Measurements from ENCODE around the gene PRPF19. TPM values are rescaled to one million over a fixed set of nuclear protein-coding genes. Genes with fewer than 3 reads are reported as not detected.

The PRPF19 gene
- total and polyA plus RNA-seq, 2 of the 4 experiments (the other 2 are of a cell fraction) = 29.8 to 50.4 TPM

- no CpG with 5 or more reads among the region's 12 CpGs for WGBS, 2 experiments (ENCODE audit: extremely low coverage in 2 of 2, insufficient read length in 1 of 2)
- Histone ChIP-seq H4K5ac (ENCODE audit: low read depth, low read length) (no peak overlapping the region), H3K56ac (ENCODE audit: extremely low read depth, insufficient read depth, low read length) (no peak overlapping the region), H3K9me3 (ENCODE audit: control insufficient read depth, insufficient read depth, low read length) (no peaks in the 10 kb centered on the region), H3K27me3 (ENCODE audit: control insufficient read depth, insufficient read depth, low read length) (no peaks in the 10 kb centered on the region), H3K9me1 (ENCODE audit: insufficient read depth, low read length) (no peaks in the 10 kb centered on the region), H3K27ac (ENCODE audit: insufficient read depth, low read length) (no peak overlapping the region), H3K9ac (ENCODE audit: low read depth, low read length) (no peak overlapping the region), H3K4me3 (ENCODE audit: insufficient read depth, low read depth, low read length) (no peak overlapping the region), H3K14ac (replicated peaks; ENCODE audit: low read depth, low read length) (no peak overlapping the region), H3K18ac (ENCODE audit: low read depth, low read length) (no peak overlapping the region), H3K36me3 (ENCODE audit: control insufficient read depth, insufficient read depth, low read length) (peaks cover 38% of the 10 kb centered on the region), H4K91ac (ENCODE audit: insufficient read depth, low read depth, low read length) (no peak overlapping the region), H4K20me1 (ENCODE audit: insufficient read depth, low read length) (no peaks in the 10 kb centered on the region), H3K23ac (ENCODE audit: low read depth, low read length) (no peak overlapping the region), H3K4me2 (ENCODE audit: low read depth, low read length) (no peak overlapping the region), H2AFZ (replicated peaks; ENCODE audit: low read length, poor library complexity) (no peak overlapping the region), H2BK5ac (ENCODE audit: low read depth, low read length, poor library complexity, severe bottlenecking) (no peak overlapping the region), H2BK120ac (ENCODE audit: low read depth, low read length) (no peak overlapping the region), H2BK20ac (ENCODE audit: low read depth, low read length) (no peak overlapping the region), H2AK9ac (replicated peaks; ENCODE audit: low read depth, low read length, poor library complexity) (no peak overlapping the region), H2BK15ac (ENCODE audit: low read depth, low read length) (no peak overlapping the region), H3K4ac (ENCODE audit: low read depth, low read length) (no peak overlapping the region), H3K4me1 (ENCODE audit: control insufficient read depth, insufficient read depth, low read length) (no peaks in the 10 kb centered on the region; the same call in 1 of the 2 replicates), H3K79me1 (ENCODE audit: low read depth in 1 of 2, low read length in 2 of 2) (no peaks in the 10 kb centered on the region), H4K8ac (ENCODE audit: low read depth in 2 of 2, low read length in 2 of 2) (no peak overlapping the region), H2AK5ac (ENCODE audit: low read depth, low read length) (no peak overlapping the region)
- intact Hi-C loops (cut with micrococcal nuclease) (no loop called here), dilution Hi-C loops (cut with HindIII; ENCODE audit: low sequenced_read_pairs, unreplicated experiment) (no loop called here), in situ Hi-C loops (cut with MboI; ENCODE audit: low sequenced_read_pairs) (no loop called here)
- TF ChIP-seq RCOR1 (IDR thresholded peaks at IDR 0.05; ENCODE audit: insufficient replicate concordance, low read length) = no peak
- no peak for TF ChIP-seq RAD21 (IDR thresholded peaks at IDR 0.05; ENCODE audit: low read length)
- no peak for TF ChIP-seq CEBPB (IDR thresholded peaks at IDR 0.05; ENCODE audit: low read depth, low read length)
- TF ChIP-seq USF2 (IDR thresholded peaks at IDR 0.05; ENCODE audit: low read depth, low read length) = no peak
- TF ChIP-seq BHLHE40 (IDR thresholded peaks at IDR 0.05; ENCODE audit: low read depth, low read length) = no peak
- TF ChIP-seq ELK1 (IDR thresholded peaks at IDR 0.05; ENCODE audit: borderline replicate concordance, low read depth, low read length) = no peak
- no peak for TF ChIP-seq RFX5 (IDR thresholded peaks at IDR 0.05; ENCODE audit: low read depth, low read length)
- ChIA-PET CTCF (no interaction called here), POLR2A (ENCODE audit: unreplicated experiment) (no interaction called here)
- BruUV-seq (replicated peaks) = no TSS peak
- DNase-seq = no peak
- ATAC-seq (ENCODE audit: low read depth) = no peak
Observed at GRCh38 chr11:60937144-60937527, 30.8 kb upstream of the PRPF19 start.
